ENCODE data around the gene FAM20B.

Gene FAM20B

GRCh38 chr1:179094818-179095217 lies 69.1 kb downstream of the FAM20B start:
- TF ChIP-seq TAF1 (IDR thresholded peaks at IDR 0.05; ENCODE audit: borderline replicate concordance, insufficient read depth, low read length) (no peak), REST (IDR thresholded peaks at IDR 0.05; ENCODE audit: insufficient read depth in 1 of 2, low read depth in 2 of 2, low read length in 2 of 2) (no peak), FOXP2 (optimal IDR thresholded peaks at IDR 0.05; ENCODE audit: borderline replicate concordance, extremely low read depth, extremely low read length, insufficient read depth) (no peak), POLR2AphosphoS5 (IDR thresholded peaks at IDR 0.05; ENCODE audit: low read depth, low read length) (no peak), SIN3A (IDR thresholded peaks at IDR 0.05; ENCODE audit: borderline replicate concordance, insufficient read depth, low read length) (no peak)

DNA sequence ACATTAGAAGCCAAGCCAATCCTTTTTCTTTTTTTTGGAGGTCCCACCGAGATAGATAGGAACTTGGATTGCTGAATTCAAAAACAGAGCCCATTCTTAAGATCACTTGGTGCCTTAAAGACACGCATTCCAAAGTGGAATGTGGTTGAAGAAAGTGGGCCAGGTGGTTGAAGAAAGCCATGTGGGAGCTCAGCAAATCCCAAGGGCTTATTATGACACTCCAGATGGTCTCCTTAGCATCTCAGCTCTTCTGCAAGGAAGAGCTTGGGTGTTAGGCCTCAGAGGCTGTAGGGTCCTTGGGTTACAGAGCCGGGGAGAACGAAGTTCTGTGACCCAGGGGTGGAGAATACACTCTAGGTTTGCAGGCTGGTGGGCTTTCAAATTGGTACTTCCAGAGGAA lies 69.7 kb downstream of the FAM20B start:
- no peak for TF ChIP-seq SIN3A (IDR thresholded peaks at IDR 0.05; ENCODE audit: borderline replicate concordance, insufficient read depth, low read length)
- no peak for TF ChIP-seq TAF1 (IDR thresholded peaks at IDR 0.05; ENCODE audit: borderline replicate concordance, insufficient read depth, low read length)
- no peak for TF ChIP-seq REST (IDR thresholded peaks at IDR 0.05; ENCODE audit: insufficient read depth in 1 of 2, low read depth in 2 of 2, low read length in 2 of 2)
- TF ChIP-seq POLR2AphosphoS5 (IDR thresholded peaks at IDR 0.05; ENCODE audit: low read depth, low read length), result no peak
- TF ChIP-seq FOXP2 (optimal IDR thresholded peaks at IDR 0.05; ENCODE audit: borderline replicate concordance, extremely low read depth, extremely low read length, insufficient read depth), result no peak

GRCh38 chr1:179095924-179096323 lies 70.2 kb downstream of the FAM20B start:
- no peak for TF ChIP-seq FOXP2 (optimal IDR thresholded peaks at IDR 0.05; ENCODE audit: borderline replicate concordance, extremely low read depth, extremely low read length, insufficient read depth)
- no peak for TF ChIP-seq POLR2AphosphoS5 (IDR thresholded peaks at IDR 0.05; ENCODE audit: low read depth, low read length)
- no peak for TF ChIP-seq TAF1 (IDR thresholded peaks at IDR 0.05; ENCODE audit: borderline replicate concordance, insufficient read depth, low read length)
- no peak for TF ChIP-seq REST (IDR thresholded peaks at IDR 0.05; ENCODE audit: insufficient read depth in 1 of 2, low read depth in 2 of 2, low read length in 2 of 2)
- no peak for TF ChIP-seq SIN3A (IDR thresholded peaks at IDR 0.05; ENCODE audit: borderline replicate concordance, insufficient read depth, low read length)

DNA sequence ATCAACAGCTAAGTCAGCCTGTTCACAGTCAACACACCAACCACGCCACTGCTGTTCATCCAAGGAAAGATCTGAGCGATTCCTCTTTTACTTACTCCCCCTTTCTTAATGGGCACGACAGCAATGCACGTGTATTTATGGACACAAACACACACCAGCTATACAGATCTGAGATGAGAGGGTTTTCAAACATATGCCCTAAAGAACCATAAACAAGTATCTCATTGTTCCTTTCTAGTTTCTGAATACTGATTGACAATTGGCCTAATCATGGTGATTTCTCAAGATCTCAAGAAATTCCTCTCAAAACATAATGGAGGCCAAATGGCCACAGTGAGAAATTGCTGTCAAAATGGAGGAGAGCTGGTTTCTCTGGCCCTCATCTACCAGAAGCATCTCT lies 74.2 kb downstream of the FAM20B start:
- no peak for TF ChIP-seq FOXP2 (optimal IDR thresholded peaks at IDR 0.05; ENCODE audit: borderline replicate concordance, extremely low read depth, extremely low read length, insufficient read depth)
- TF ChIP-seq SIN3A (IDR thresholded peaks at IDR 0.05; ENCODE audit: borderline replicate concordance, insufficient read depth, low read length), result no peak
- no peak for TF ChIP-seq POLR2AphosphoS5 (IDR thresholded peaks at IDR 0.05; ENCODE audit: low read depth, low read length)
- TF ChIP-seq REST (IDR thresholded peaks at IDR 0.05; ENCODE audit: insufficient read depth in 1 of 2, low read depth in 2 of 2, low read length in 2 of 2), result no peak
- no peak for TF ChIP-seq TAF1 (IDR thresholded peaks at IDR 0.05; ENCODE audit: borderline replicate concordance, insufficient read depth, low read length)

DNA sequence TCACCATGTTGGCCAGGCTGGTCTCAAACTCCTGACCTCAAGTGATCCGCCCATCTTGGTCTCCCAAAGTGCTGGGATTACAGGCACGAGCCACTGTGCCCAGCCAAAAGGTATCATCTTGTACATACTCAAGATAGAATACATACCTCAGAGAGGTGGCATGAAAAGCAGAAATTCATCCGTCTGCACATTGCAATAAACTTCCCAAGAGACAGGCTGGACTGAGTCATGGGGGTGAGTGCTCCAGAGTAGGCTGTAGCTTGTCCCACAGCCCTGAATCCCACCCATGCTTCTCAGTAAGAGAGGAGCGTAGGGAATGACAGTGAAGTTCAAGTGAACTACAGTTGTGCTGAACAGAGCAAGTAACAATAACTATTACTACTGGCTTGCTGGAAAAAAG lies 75.9 kb downstream of the FAM20B start:
- TF ChIP-seq SIN3A (IDR thresholded peaks at IDR 0.05; ENCODE audit: borderline replicate concordance, insufficient read depth, low read length), result no peak
- no peak for TF ChIP-seq FOXP2 (optimal IDR thresholded peaks at IDR 0.05; ENCODE audit: borderline replicate concordance, extremely low read depth, extremely low read length, insufficient read depth)
- no peak for TF ChIP-seq POLR2AphosphoS5 (IDR thresholded peaks at IDR 0.05; ENCODE audit: low read depth, low read length)
